Activated naive CD4-positive, alpha-beta T cell treated with anti-CD3 and anti-CD28 coated beads, Interleukin-2, amount 10 ng/mL, durations not matched to agents 7 days and 5 days (primary cell): Measurements from ENCODE around the gene GATB.
"Not testable (repeated sequence)": the region's sequence is repeated elsewhere in the genome, so short reads cannot be mapped to it uniquely, and the experiment has no call there.

Experiments
- CTCF ChIA-PET: fragments of 350-600 bp; sonication (Branson Sonifier 250); formaldehyde crosslinking; loops from one replicate; lab custom pipeline; 2021; ENCODE audit warnings: antibody characterized with exemption; lab: Charles Lee
- DNase-seq: peaks from one replicate; pipeline ENCODE4 v3.0.0-alpha.2; 2020
- H3K27ac Mint-ChIP-seq: one replicate; pipeline ENCODE4 v1.8.0; 2021; ENCODE audit warnings: mild to moderate bottlenecking, moderate library complexity, mixed read lengths
- H3K27me3 Mint-ChIP-seq: one replicate; pipeline ENCODE4 v1.8.0; 2021; ENCODE audit warnings: mild to moderate bottlenecking, mixed read lengths
- H3K36me3 Mint-ChIP-seq: one replicate; pipeline ENCODE4 v1.8.0; 2021; ENCODE audit warnings: mixed read lengths
- H3K4me1 Mint-ChIP-seq: one replicate; pipeline ENCODE4 v1.8.0; 2021; ENCODE audit warnings: mixed read lengths
- H3K4me3 Mint-ChIP-seq: one replicate; pipeline ENCODE4 v1.8.0; 2021; ENCODE audit warnings: mild to moderate bottlenecking, moderate library complexity, mixed read lengths
- H3K9me3 Mint-ChIP-seq: one replicate; pipeline ENCODE4 v1.8.0; 2021; ENCODE audit warnings: mixed read lengths

GATB gene

GRCh38 chr4:151771664-151772063 lies 10.9 kb upstream of the GATB start:
- CTCF ChIA-PET = no interaction called here
- Mint-ChIP-seq H3K36me3 (no peaks in the 10 kb centered on the region), H3K27me3 (peaks cover 20% of the 10 kb centered on the region), H3K9me3 (peaks cover 12% of the 10 kb centered on the region), H3K4me1 (peaks cover 2% of the 10 kb centered on the region), H3K4me3 (no peak overlapping the region), H3K27ac (no peak overlapping the region)
- no peak for DNase-seq

- H3K36me3 Mint-ChIP-seq = no peaks in the 10 kb centered on the region
- H3K4me1 Mint-ChIP-seq = peaks cover 2% of the 10 kb centered on the region
- H3K4me3 Mint-ChIP-seq = no peak overlapping the region
- CTCF ChIA-PET = no interaction called here
- H3K27ac Mint-ChIP-seq = no peak overlapping the region
- peaks cover 17% of the 10 kb centered on the region for H3K27me3 Mint-ChIP-seq
- H3K9me3 Mint-ChIP-seq = peaks cover 9% of the 10 kb centered on the region
- DNase-seq = no peak
These were observed 9.3 kb upstream of the GATB start for GRCh38 chr4:151770154-151770553.

GRCh38 chr4:151768835-151769234 lies 8.0 kb upstream of the GATB start:
- H3K4me3 Mint-ChIP-seq = no peak overlapping the region
- CTCF ChIA-PET = interaction anchor here (1.0 kb wide), 1 partner anchor 119 kb away, joined by 3 read pairs; no protein-coding TSS in a partner anchor
- H3K4me1 Mint-ChIP-seq = peaks cover 2% of the 10 kb centered on the region
- no peak overlapping the region for H3K27ac Mint-ChIP-seq
- H3K9me3 Mint-ChIP-seq = no peaks in the 10 kb centered on the region
- no peak for DNase-seq
- peaks cover 16% of the 10 kb centered on the region for H3K27me3 Mint-ChIP-seq
- H3K36me3 Mint-ChIP-seq = no peaks in the 10 kb centered on the region

GRCh38 chr4:151766691-151767090 lies 5.9 kb upstream of the GATB start:
- DNase-seq = peak; percentile 27
- H3K36me3 Mint-ChIP-seq = no peaks in the 10 kb centered on the region
- H3K9me3 Mint-ChIP-seq = no peaks in the 10 kb centered on the region
- H3K27ac Mint-ChIP-seq = no peak overlapping the region
- H3K27me3 Mint-ChIP-seq = peaks cover 13% of the 10 kb centered on the region
- CTCF ChIA-PET = interaction anchor here (0.8 to 0.9 kb wide), 3 partner anchors 24 to 633 kb away, joined by 3 to 4 read pairs (median 3); no protein-coding TSS in a partner anchor
- H3K4me3 Mint-ChIP-seq = no peak overlapping the region
- H3K4me1 Mint-ChIP-seq = peaks cover 5% of the 10 kb centered on the region

GRCh38 chr4:151760002-151760401 lies 805 bp downstream of the GATB start:
- CTCF ChIA-PET = no interaction called here
- peaks cover 28% of the 10 kb centered on the region for H3K4me1 Mint-ChIP-seq
- peak overlapping the region; percentile 98 for H3K4me3 Mint-ChIP-seq
- H3K36me3 Mint-ChIP-seq = peaks cover 9% of the 10 kb centered on the region
- DNase-seq = no peak
- H3K27ac Mint-ChIP-seq = peak overlapping the region; percentile 92
- no peaks in the 10 kb centered on the region for H3K9me3 Mint-ChIP-seq
- peaks cover 4% of the 10 kb centered on the region for H3K27me3 Mint-ChIP-seq

GRCh38 chr4:151753056-151753455 lies 7.8 kb downstream of the GATB start:
- Mint-ChIP-seq H3K9me3 (no peaks in the 10 kb centered on the region), H3K27me3 (no peaks in the 10 kb centered on the region), H3K27ac (no peak overlapping the region), H3K4me1 (no peaks in the 10 kb centered on the region), H3K4me3 (no peak overlapping the region), H3K36me3 (peaks cover 13% of the 10 kb centered on the region)
- no peak for DNase-seq
- CTCF ChIA-PET = interaction anchor here (1.8 kb wide), 1 partner anchor 49 kb away, joined by 4 read pairs; no protein-coding TSS in a partner anchor

- DNase-seq = no peak
- H3K27ac Mint-ChIP-seq = no peak overlapping the region
- no peak overlapping the region for H3K4me3 Mint-ChIP-seq
- H3K9me3 Mint-ChIP-seq = no peaks in the 10 kb centered on the region
- CTCF ChIA-PET = no interaction called here
- no peaks in the 10 kb centered on the region for H3K4me1 Mint-ChIP-seq
- H3K27me3 Mint-ChIP-seq = no peaks in the 10 kb centered on the region
- H3K36me3 Mint-ChIP-seq = peaks cover 9% of the 10 kb centered on the region
These were observed 10.7 kb downstream of the GATB start for GRCh38 chr4:151750156-151750555.

- Mint-ChIP-seq H3K4me3 (no peak overlapping the region), H3K9me3 (no peaks in the 10 kb centered on the region), H3K27ac (no peak overlapping the region), H3K36me3 (peaks cover 5% of the 10 kb centered on the region), H3K4me1 (no peaks in the 10 kb centered on the region), H3K27me3 (no peaks in the 10 kb centered on the region)
- CTCF ChIA-PET = interaction anchor here (0.6 kb wide), 1 partner anchor 544 kb away, joined by 3 read pairs; no protein-coding TSS in a partner anchor
- no peak for DNase-seq
These were observed 15.2 kb downstream of the GATB start for GRCh38 chr4:151745481-151746231.

- H3K4me3 Mint-ChIP-seq = no peak overlapping the region
- H3K4me1 Mint-ChIP-seq = no peaks in the 10 kb centered on the region
- CTCF ChIA-PET = no interaction called here
- H3K9me3 Mint-ChIP-seq = no peaks in the 10 kb centered on the region
- H3K27me3 Mint-ChIP-seq = no peaks in the 10 kb centered on the region
- no peak for DNase-seq
- no peak overlapping the region for H3K27ac Mint-ChIP-seq
- H3K36me3 Mint-ChIP-seq = peaks cover 3% of the 10 kb centered on the region
These were observed 16.2 kb downstream of the GATB start for GRCh38 chr4:151744614-151745013.

GRCh38 chr4:151743894-151744293 lies 16.9 kb downstream of the GATB start:
- peaks cover 2% of the 10 kb centered on the region for H3K36me3 Mint-ChIP-seq
- no peak overlapping the region for H3K4me3 Mint-ChIP-seq
- peaks cover 2% of the 10 kb centered on the region for H3K9me3 Mint-ChIP-seq
- H3K27ac Mint-ChIP-seq = no peak overlapping the region
- no peak for DNase-seq
- CTCF ChIA-PET = no interaction called here
- no peaks in the 10 kb centered on the region for H3K27me3 Mint-ChIP-seq
- no peaks in the 10 kb centered on the region for H3K4me1 Mint-ChIP-seq

GRCh38 chr4:151743128-151743854 lies 17.5 kb downstream of the GATB start:
- CTCF ChIA-PET = no interaction called here
- Mint-ChIP-seq H3K9me3 (peaks cover 6% of the 10 kb centered on the region), H3K36me3 (peaks cover 6% of the 10 kb centered on the region), H3K27ac (no peak overlapping the region), H3K4me3 (no peak overlapping the region), H3K27me3 (no peaks in the 10 kb centered on the region), H3K4me1 (no peaks in the 10 kb centered on the region)
- DNase-seq = no peak

- Mint-ChIP-seq H3K27me3 (no peaks in the 10 kb centered on the region), H3K27ac (no peak overlapping the region), H3K4me3 (no peak overlapping the region), H3K36me3 (peaks cover 28% of the 10 kb centered on the region), H3K4me1 (no peaks in the 10 kb centered on the region), H3K9me3 (peaks cover 27% of the 10 kb centered on the region)
- CTCF ChIA-PET = interaction anchor here (1.1 kb wide), 1 partner anchor 12 kb away, joined by 3 read pairs; no protein-coding TSS in a partner anchor
- DNase-seq = no peak
These were observed 21.9 kb downstream of the GATB start for GRCh38 chr4:151738720-151739517.

- DNase-seq, H3K4me1 Mint-ChIP-seq, H3K27ac Mint-ChIP-seq, H3K4me3 Mint-ChIP-seq, CTCF ChIA-PET, H3K27me3 Mint-ChIP-seq: not testable (repeated sequence)
- peaks cover 28% of the 10 kb centered on the region for H3K36me3 Mint-ChIP-seq
- H3K9me3 Mint-ChIP-seq = peaks cover 27% of the 10 kb centered on the region
These were observed 24.0 kb downstream of the GATB start for GRCh38 chr4:151736852-151737251.

- H3K4me3 Mint-ChIP-seq = no peak overlapping the region
- H3K9me3 Mint-ChIP-seq = peaks cover 27% of the 10 kb centered on the region
- DNase-seq = no peak
- H3K36me3 Mint-ChIP-seq = peaks cover 28% of the 10 kb centered on the region
- no peaks in the 10 kb centered on the region for H3K27me3 Mint-ChIP-seq
- H3K4me1 Mint-ChIP-seq = peaks cover 5% of the 10 kb centered on the region
- H3K27ac Mint-ChIP-seq = no peak overlapping the region
- CTCF ChIA-PET = no interaction called here
These were observed 24.4 kb downstream of the GATB start for GRCh38 chr4:151736361-151736760.
